HG03280 (cell line): ENCODE measurements around the gene CFAP20DC.
"Not testable (repeated sequence)": the region's sequence is repeated elsewhere in the genome, so short reads cannot be mapped to it uniquely, and the experiment has no call there.

ENCODE experiments used
- ATAC-seq: cut with Tn5 transposase; IDR thresholded peaks from one replicate; pipeline ENCODE4 v1.9.1; 2021; ENCODE audit warnings: mild to moderate bottlenecking, moderate library complexity; ENCODE audit not compliant: unreplicated experiment

CFAP20DC gene

GRCh38 chr3:58754074-58754473, 295.8 kb downstream of the CFAP20DC start:
- no peak for ATAC-seq

- ATAC-seq: no peak
These were observed 297.8 kb downstream of the CFAP20DC start for GRCh38 chr3:58751882-58752567.

- ATAC-seq: no peak
These were observed 298.6 kb downstream of the CFAP20DC start for GRCh38 chr3:58751235-58751634.

GRCh38 chr3:58749948-58750347, 299.9 kb downstream of the CFAP20DC start:
- ATAC-seq: no peak

GRCh38 chr3:58748024-58748423, 301.8 kb downstream of the CFAP20DC start:
- no peak for ATAC-seq

GRCh38 chr3:58746758-58747157, 303.1 kb downstream of the CFAP20DC start:
- no peak for ATAC-seq

GRCh38 chr3:58743296-58743695, 306.5 kb downstream of the CFAP20DC start:
- ATAC-seq: no peak

- no peak for ATAC-seq
These were observed 307.6 kb downstream of the CFAP20DC start for GRCh38 chr3:58742239-58742638.

GRCh38 chr3:58737644-58738043, 312.2 kb downstream of the CFAP20DC start:
- ATAC-seq: no peak

- no peak for ATAC-seq
These were observed 318.2 kb downstream of the CFAP20DC start for GRCh38 chr3:58731673-58732072.

GRCh38 chr3:58728723-58729122, 321.1 kb downstream of the CFAP20DC start:
- ATAC-seq: no peak

GRCh38 chr3:58725326-58725853, 324.4 kb downstream of the CFAP20DC start:
- ATAC-seq: no peak

GRCh38 chr3:58724336-58724735, 325.5 kb downstream of the CFAP20DC start:
- no peak for ATAC-seq

GRCh38 chr3:58723173-58723572, 326.7 kb downstream of the CFAP20DC start:
- ATAC-seq: no peak

- no peak for ATAC-seq
These were observed 327.3 kb downstream of the CFAP20DC start for GRCh38 chr3:58722561-58722960.

GRCh38 chr3:58720526-58720925, 329.3 kb downstream of the CFAP20DC start:
- ATAC-seq: no peak

GRCh38 chr3:58719684-58720083, 330.1 kb downstream of the CFAP20DC start:
- no peak for ATAC-seq

GRCh38 chr3:58713715-58714401, 336.0 kb downstream of the CFAP20DC start:
- no peak for ATAC-seq

- no peak for ATAC-seq
These were observed 338.0 kb downstream of the CFAP20DC start for GRCh38 chr3:58711871-58712270.

- ATAC-seq: not testable (repeated sequence)
These were observed 340.8 kb downstream of the CFAP20DC start for GRCh38 chr3:58708983-58709382.

GRCh38 chr3:58708116-58708791, 341.6 kb downstream of the CFAP20DC start:
- ATAC-seq: no peak
